ENCODE data around the gene NUP107.

The NUP107 gene

GRCh38 chr12:68743356-68743755 lies 56.6 kb downstream of the NUP107 start:
- no peak for DNase-seq

- no peak for DNase-seq
Measured at GRCh38 chr12:68745376-68745903, 58.7 kb downstream of the NUP107 start.

GRCh38 chr12:68745904-68746571 lies 59.3 kb downstream of the NUP107 start, which contains the start of gene SLC35E3:
Gene SLC35E3 (plus strand): TSS chr12:68746176. CDS start chr12:68746378, 202 bp downstream.
- peak; percentile 96 to 98 (median 97) for DNase-seq

- peak; percentile 27 to 83 (median 82) for DNase-seq
Measured at GRCh38 chr12:68746572-68747180, 59.9 kb downstream of the NUP107 start.

GRCh38 chr12:68749443-68749842 lies 62.7 kb downstream of the NUP107 start:
- no peak for DNase-seq

- DNase-seq, result no peak
Measured at GRCh38 chr12:68749861-68750260, 63.1 kb downstream of the NUP107 start.

GRCh38 chr12:68750506-68750905 lies 63.7 kb downstream of the NUP107 start:
- peak in 2 of 3 experiments; percentile 14 to 30 for DNase-seq

- DNase-seq, result no peak
Measured at GRCh38 chr12:68755536-68756243, 68.9 kb downstream of the NUP107 start.

- no peak for DNase-seq
Measured at GRCh38 chr12:68759852-68760251, 73.1 kb downstream of the NUP107 start.

GRCh38 chr12:68760806-68761441 lies 74.1 kb downstream of the NUP107 start:
- DNase-seq, result no peak

- DNase-seq, result no peak
Measured at GRCh38 chr12:68761442-68761812, 74.6 kb downstream of the NUP107 start.

GRCh38 chr12:68761901-68762630 lies 75.3 kb downstream of the NUP107 start:
- no peak for DNase-seq

- no peak for DNase-seq
Measured at GRCh38 chr12:68762691-68763090, 75.9 kb downstream of the NUP107 start.

GRCh38 chr12:68765696-68766095 lies 78.9 kb downstream of the NUP107 start:
- no peak for DNase-seq

GRCh38 chr12:68766646-68767045 lies 79.9 kb downstream of the NUP107 start:
- no peak for DNase-seq

GRCh38 chr12:68767191-68767590 lies 80.4 kb downstream of the NUP107 start:
- no peak for DNase-seq

- no peak for DNase-seq
Measured at GRCh38 chr12:68768431-68768939, 81.7 kb downstream of the NUP107 start.

- no peak for DNase-seq
Measured at GRCh38 chr12:68769941-68770340, 83.2 kb downstream of the NUP107 start.

- no peak for DNase-seq
Measured at GRCh38 chr12:68771223-68771925, 84.6 kb downstream of the NUP107 start.

GRCh38 chr12:68772714-68773113 lies 85.9 kb downstream of the NUP107 start:
- DNase-seq, result no peak

- DNase-seq, result no peak
Measured at GRCh38 chr12:68773582-68773981, 86.8 kb downstream of the NUP107 start.

Data from NCI-H1417 (cell line).